ENCODE data around the gene MICAL3.

DNA sequence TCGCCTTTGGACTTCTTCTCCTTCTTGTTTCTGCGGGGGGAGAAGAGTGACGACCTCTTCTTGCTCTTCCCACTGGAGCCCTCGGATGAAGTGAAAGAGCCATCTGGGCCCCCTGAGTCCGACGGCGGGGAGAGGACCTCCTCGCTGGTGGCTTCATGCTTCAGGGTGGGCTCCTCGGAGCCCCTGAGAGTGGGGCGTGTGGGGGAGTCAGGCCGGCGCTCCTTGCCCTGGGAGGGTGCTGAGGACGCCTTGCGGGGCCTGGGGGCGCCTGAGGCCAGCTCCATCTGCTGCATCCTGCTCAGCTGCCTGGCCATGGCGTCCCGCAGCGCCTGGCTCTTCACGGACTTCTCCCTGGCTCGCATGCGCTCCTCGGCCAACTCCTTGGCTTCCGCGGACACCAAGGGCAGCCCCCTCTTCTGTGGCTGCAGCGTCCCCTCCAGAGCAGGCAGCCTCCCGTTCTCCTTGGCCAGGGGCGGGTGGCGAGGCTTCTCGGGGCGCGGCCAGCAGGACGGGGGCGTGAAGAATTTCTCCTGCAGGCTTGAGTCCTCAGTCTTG is 206.8 kb downstream of the MICAL3 start:
- TF ChIP-seq, protein P1, sequence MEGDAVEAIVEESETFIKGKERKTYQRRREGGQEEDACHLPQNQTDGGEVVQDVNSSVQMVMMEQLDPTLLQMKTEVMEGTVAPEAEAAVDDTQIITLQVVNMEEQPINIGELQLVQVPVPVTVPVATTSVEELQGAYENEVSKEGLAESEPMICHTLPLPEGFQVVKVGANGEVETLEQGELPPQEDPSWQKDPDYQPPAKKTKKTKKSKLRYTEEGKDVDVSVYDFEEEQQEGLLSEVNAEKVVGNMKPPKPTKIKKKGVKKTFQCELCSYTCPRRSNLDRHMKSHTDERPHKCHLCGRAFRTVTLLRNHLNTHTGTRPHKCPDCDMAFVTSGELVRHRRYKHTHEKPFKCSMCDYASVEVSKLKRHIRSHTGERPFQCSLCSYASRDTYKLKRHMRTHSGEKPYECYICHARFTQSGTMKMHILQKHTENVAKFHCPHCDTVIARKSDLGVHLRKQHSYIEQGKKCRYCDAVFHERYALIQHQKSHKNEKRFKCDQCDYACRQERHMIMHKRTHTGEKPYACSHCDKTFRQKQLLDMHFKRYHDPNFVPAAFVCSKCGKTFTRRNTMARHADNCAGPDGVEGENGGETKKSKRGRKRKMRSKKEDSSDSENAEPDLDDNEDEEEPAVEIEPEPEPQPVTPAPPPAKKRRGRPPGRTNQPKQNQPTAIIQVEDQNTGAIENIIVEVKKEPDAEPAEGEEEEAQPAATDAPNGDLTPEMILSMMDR (IDR thresholded peaks at IDR 0.05), result no peak
- TF ChIP-seq POLR2A (IDR thresholded peaks at IDR 0.05) (no peak), EP300 (IDR thresholded peaks at IDR 0.05) (no peak)

Data from tibial nerve (tissue), 4 donors.